Tibial artery (tissue), 4 donors: ENCODE measurements around the gene SLC17A4.

Source experiments
- DNase-seq, 2 donors: peaks; one replicate each; pipeline ENCODE4 v3.0.0-alpha.2; 2019
- H3K27ac ChIP-seq, 2 donors: fragments of 200-600 bp; sonication (generic) in 1 of 2; 1 replicate in 1 of 2; 2 replicates in 1 of 2; pipeline ENCODE4 v1.5.1; 2018 to 2019; ENCODE audit warnings: mild to moderate bottlenecking in 1 of 2
- H3K27me3 ChIP-seq, 2 donors: fragments of 200-600 bp; sonication (generic) in 1 of 2; one replicate each; pipeline versions ENCODE4 v1.5.1 to v1.6.0; 2016 to 2019
- H3K36me3 ChIP-seq, 3 donors: fragments of 200-600 bp; sonication (generic) in 2 of 3; one replicate each; pipeline ENCODE4 v1.5.1; 2016 to 2019; ENCODE audit warnings: mild to moderate bottlenecking in 2 of 3
- H3K4me1 ChIP-seq, 4 donors: fragments of 200-600 bp; sonication (generic) in 2 of 4; 1 replicate in 3 of 4; 2 replicates in 1 of 4; pipeline ENCODE4 v1.5.1; 2016 to 2019
- H3K4me3 ChIP-seq, 2 donors: fragments of 200-600 bp; sonication (generic) in 1 of 2; 1 replicate in 1 of 2; 2 replicates in 1 of 2; pipeline ENCODE4 v1.5.1; 2018 to 2019; ENCODE audit warnings: mild to moderate bottlenecking in 2 of 2
- H3K9me3 ChIP-seq, 3 donors: fragments of 200-600 bp; sonication (generic) in 1 of 3; one replicate each; pipeline ENCODE4 v1.5.1; 2016 to 2019
- intact Hi-C: fragments of 100-400 bp; cut with DNase I; formaldehyde crosslinking; loops from one replicate; pipeline ENCODE4 v1.15.0; 2023; ENCODE audit warnings: low total_unique reads
- TF ChIP-seq, protein P1 (sequence below), 2 experiments: fragments of 200-600 bp in 1 of 2; fragments of 450-650 bp in 1 of 2; IDR thresholded peaks; one replicate each; pipeline ENCODE4 v1.5.1; 2017 to 2019; ENCODE audit warnings: antibody characterized with exemption in 2 of 2, mild to moderate bottlenecking in 1 of 2, moderate library complexity in 1 of 2

Gene SLC17A4

DNA sequence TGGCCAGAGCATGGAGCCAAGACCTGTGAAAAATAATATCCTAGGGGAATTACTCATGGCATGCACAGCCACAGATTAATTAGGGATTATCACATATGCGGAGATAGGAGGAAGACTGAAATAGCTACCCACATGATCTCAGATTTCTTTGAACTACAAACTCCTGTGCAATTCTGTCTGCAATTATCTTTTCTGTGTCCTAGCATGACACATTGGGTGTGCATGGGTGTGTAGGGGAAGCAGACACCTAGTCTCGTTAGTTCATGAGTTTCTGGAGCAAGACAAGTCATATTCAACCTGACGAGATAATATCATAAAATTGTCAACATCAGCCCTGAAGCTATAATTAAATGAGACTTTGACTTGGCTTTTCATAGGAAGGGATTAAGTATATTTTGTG is 3.6 kb upstream of the SLC17A4 start:
- intact Hi-C loops: no loop called here
- TF ChIP-seq, protein P1, sequence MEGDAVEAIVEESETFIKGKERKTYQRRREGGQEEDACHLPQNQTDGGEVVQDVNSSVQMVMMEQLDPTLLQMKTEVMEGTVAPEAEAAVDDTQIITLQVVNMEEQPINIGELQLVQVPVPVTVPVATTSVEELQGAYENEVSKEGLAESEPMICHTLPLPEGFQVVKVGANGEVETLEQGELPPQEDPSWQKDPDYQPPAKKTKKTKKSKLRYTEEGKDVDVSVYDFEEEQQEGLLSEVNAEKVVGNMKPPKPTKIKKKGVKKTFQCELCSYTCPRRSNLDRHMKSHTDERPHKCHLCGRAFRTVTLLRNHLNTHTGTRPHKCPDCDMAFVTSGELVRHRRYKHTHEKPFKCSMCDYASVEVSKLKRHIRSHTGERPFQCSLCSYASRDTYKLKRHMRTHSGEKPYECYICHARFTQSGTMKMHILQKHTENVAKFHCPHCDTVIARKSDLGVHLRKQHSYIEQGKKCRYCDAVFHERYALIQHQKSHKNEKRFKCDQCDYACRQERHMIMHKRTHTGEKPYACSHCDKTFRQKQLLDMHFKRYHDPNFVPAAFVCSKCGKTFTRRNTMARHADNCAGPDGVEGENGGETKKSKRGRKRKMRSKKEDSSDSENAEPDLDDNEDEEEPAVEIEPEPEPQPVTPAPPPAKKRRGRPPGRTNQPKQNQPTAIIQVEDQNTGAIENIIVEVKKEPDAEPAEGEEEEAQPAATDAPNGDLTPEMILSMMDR (IDR thresholded peaks at IDR 0.05): no peak
- H3K4me1 ChIP-seq: no peaks in the 10 kb centered on the region
- H3K9me3 ChIP-seq: no peaks in the 10 kb centered on the region
- no peaks in the 10 kb centered on the region for H3K36me3 ChIP-seq
- no peak overlapping the region for H3K27ac ChIP-seq
- no peaks in the 10 kb centered on the region for H3K27me3 ChIP-seq
- no peak for DNase-seq
- H3K4me3 ChIP-seq: no peak overlapping the region

DNA sequence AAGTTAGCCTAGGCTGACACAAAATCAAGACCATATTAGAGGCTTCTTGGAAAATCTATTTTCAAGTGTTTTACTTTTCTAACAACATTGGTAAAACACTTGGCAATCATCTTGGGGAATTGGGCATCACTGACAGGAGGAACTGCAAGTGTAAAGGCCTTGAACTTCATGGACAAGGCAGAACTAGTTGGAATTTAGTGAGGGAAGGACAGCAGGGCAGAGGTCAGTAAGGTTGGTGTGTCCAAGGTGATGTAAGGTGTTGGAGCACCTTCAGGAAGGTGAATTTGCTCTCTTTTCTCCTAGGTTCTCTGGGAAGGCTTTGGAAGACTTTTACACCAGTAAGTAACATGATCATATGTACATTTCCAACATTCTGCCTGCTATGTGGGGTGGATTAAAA is 1.5 kb upstream of the SLC17A4 start:
- Histone ChIP-seq H3K27me3 (no peaks in the 10 kb centered on the region), H3K4me1 (no peaks in the 10 kb centered on the region), H3K4me3 (no peak overlapping the region), H3K27ac (no peak overlapping the region), H3K36me3 (no peaks in the 10 kb centered on the region), H3K9me3 (no peaks in the 10 kb centered on the region)
- intact Hi-C loops: no loop called here
- no peak for DNase-seq
- TF ChIP-seq, protein P1 (IDR thresholded peaks at IDR 0.05): no peak

DNA sequence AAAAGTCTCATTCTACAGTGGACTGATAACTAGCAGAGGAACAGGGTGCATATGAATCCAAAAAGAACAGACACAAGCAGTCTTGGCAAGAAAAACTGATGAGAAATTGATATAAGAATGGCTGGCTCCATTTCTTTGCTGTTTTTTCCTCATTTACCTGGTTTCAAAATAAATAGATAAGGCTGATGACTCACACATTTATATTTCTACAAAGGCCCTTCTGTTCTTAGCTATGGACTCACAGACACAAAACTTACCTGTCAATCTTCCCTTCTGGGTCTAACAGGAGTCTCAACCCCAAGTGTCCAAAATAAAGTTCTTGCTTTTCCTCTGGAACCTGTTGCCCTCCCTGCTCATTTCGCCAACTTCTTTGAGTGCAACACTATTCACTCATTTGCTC is 941 bp downstream of the SLC17A4 start:
- H3K27ac ChIP-seq: no peak overlapping the region
- H3K4me3 ChIP-seq: no peak overlapping the region

DNA sequence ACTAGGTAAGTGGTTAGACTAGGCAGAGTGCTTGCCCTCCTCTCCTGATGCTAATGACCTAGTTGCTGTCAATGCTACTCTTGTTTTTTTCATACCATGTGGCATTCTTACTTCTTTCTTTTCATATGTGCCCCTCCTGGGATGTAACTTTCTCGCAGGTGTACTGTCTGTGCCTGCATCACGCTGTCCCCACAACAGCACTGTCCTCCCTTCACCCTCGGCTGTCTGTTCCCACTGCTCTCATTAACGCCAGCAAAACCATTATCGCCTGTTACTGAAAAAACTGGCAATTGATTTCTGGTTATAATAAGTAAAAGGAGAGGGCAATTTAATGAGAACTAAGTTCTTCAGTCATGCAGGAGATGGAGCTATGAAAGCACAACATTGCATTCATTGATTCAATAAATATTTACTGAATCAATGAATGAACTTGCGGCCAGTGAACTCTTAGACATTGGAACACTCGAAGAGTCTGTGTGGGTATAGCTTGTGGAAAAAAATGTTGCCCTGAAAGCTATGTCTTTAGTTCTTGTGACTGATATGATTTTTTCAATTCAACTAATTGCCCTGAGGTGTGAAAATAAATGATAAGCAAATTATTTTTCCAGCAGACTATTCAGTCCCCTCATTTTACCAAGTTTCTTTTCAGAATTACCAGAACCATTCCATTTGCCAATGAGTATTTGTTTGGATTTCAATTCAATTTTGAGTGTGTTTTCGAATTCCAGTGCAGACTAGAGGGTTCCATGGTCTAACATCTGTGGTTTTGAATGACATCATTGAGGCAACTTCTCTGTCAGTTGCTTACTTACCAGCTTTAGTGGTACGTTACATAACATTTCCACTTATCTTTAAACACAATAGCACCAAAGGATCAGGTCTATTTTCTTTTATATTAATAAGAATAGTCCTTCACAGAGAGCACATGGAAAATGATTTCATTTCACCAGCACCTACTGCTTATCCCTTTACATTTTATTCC is 2.1 kb downstream of the SLC17A4 start:
- Histone ChIP-seq H3K4me1 (no peaks in the 10 kb centered on the region), H3K36me3 (no peaks in the 10 kb centered on the region), H3K27me3 (no peaks in the 10 kb centered on the region), H3K4me3 (no peak overlapping the region), H3K27ac (no peak overlapping the region), H3K9me3 (no peaks in the 10 kb centered on the region)
- intact Hi-C loops: no loop called here
- TF ChIP-seq, protein P1 (IDR thresholded peaks at IDR 0.05): no peak
- DNase-seq: no peak

More for the DNA sequence above, 941 bp downstream of the SLC17A4 start:
- DNase-seq: no peak
- no peaks in the 10 kb centered on the region for H3K9me3 ChIP-seq
- TF ChIP-seq, protein P1 (IDR thresholded peaks at IDR 0.05): no peak
- H3K27me3 ChIP-seq: no peaks in the 10 kb centered on the region
- no peaks in the 10 kb centered on the region for H3K4me1 ChIP-seq
- no peaks in the 10 kb centered on the region for H3K36me3 ChIP-seq
- intact Hi-C loops: no loop called here

DNA sequence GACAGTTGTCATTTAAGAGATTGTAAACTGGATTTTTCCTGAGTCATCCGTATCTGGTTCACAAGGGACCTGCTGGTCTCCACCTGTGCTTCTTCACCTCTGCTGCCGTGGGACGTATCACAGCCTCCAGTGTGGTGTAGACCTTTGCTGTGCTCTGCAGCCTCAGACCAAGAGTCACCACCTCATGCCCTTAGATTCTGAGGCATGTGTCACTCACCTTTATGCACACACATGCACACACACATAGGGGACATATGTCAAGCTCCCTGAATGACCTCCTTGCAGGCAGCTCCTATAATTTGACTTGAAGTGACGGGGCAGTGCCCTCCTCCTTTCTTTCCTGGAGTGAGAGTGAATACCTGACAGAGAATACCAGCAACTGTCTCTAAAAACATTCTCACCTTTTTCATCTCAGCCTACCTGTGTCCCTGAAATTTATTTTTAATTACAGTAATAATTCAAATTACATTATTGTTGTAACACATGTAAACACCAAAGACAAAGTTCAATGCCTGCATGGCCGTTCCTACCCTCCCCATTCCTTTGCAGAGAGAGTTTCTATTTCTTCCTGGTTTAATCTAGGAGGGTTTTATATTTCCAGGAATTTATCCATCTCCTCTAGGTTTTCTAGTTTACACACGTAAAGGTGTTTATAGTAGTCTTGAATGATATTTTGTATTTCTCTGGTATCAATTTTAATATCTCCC is 3.5 kb downstream of the SLC17A4 start:
- H3K27ac ChIP-seq: no peak overlapping the region
- intact Hi-C loops: no loop called here

More for the DNA sequence above, 3.5 kb downstream of the SLC17A4 start:
- TF ChIP-seq, protein P1 (IDR thresholded peaks at IDR 0.05): no peak
- no peaks in the 10 kb centered on the region for H3K4me1 ChIP-seq
- no peaks in the 10 kb centered on the region for H3K36me3 ChIP-seq
- no peaks in the 10 kb centered on the region for H3K9me3 ChIP-seq
- H3K4me3 ChIP-seq: no peak overlapping the region
- H3K27me3 ChIP-seq: no peaks in the 10 kb centered on the region
- DNase-seq: no peak
